Endometrial microvascular endothelial cells (primary cell): ENCODE data around the gene CMTM2. TPM values are rescaled to one million over a fixed set of nuclear protein-coding genes. Genes with fewer than 3 reads are reported as not detected.

Experiments
- in situ Hi-C: cut with HindIII; loops from 2 replicates; pipeline ENCODE4 v1.10.0; 2017; ENCODE audit warnings: low sequenced_read_pairs, low pct_unique_long_range_greater_than_20kb; ENCODE audit errors: inconsistent ontology term
- total RNA-seq: library from RNA; depleted of rRNA; stranded (reverse); fragments of >200 nt; gene quantifications from one replicate; pipeline ENCODE4 v1.2.3, GENCODE V29; 2015; ENCODE audit errors: inconsistent ontology term

Gene CMTM2
- not detected for total RNA-seq

GRCh38 chr16:66578651-66579531 is at the start of gene CMTM2:
Gene CMTM2 (plus strand): TSS chr16:66579463. CDS start chr16:66579608, 145 bp downstream.
- in situ Hi-C loops: loop anchor here (10.0 kb wide), 1 partner anchor 86 kb away; no protein-coding TSS in a partner anchor

GRCh38 chr16:66529475-66529874 is 49.8 kb upstream of the CMTM2 start:
- in situ Hi-C loops: no loop called here

- in situ Hi-C loops: no loop called here
Observed at GRCh38 chr16:66534376-66534799, 44.9 kb upstream of the CMTM2 start.

GRCh38 chr16:66536525-66536924 is 42.7 kb upstream of the CMTM2 start:
- in situ Hi-C loops: no loop called here

- in situ Hi-C loops: no loop called here
Observed at GRCh38 chr16:66537236-66537635, 42.0 kb upstream of the CMTM2 start.

- in situ Hi-C loops: no loop called here
Observed at GRCh38 chr16:66538910-66539309, 40.4 kb upstream of the CMTM2 start.

GRCh38 chr16:66539623-66540469 is 39.4 kb upstream of the CMTM2 start:
- in situ Hi-C loops: no loop called here

- in situ Hi-C loops: no loop called here
Observed at GRCh38 chr16:66541388-66542355, 37.6 kb upstream of the CMTM2 start.

- in situ Hi-C loops: no loop called here
Observed at GRCh38 chr16:66542396-66542795, 36.9 kb upstream of the CMTM2 start.

- in situ Hi-C loops: no loop called here
Observed at GRCh38 chr16:66543541-66543940, 35.7 kb upstream of the CMTM2 start.

GRCh38 chr16:66544016-66544757 is 35.1 kb upstream of the CMTM2 start:
- in situ Hi-C loops: no loop called here

- in situ Hi-C loops: no loop called here
Observed at GRCh38 chr16:66547101-66547989, 31.9 kb upstream of the CMTM2 start.

- in situ Hi-C loops: no loop called here
Observed at GRCh38 chr16:66548068-66548467, 31.2 kb upstream of the CMTM2 start.

GRCh38 chr16:66548868-66549267 is 30.4 kb upstream of the CMTM2 start:
- in situ Hi-C loops: no loop called here

- in situ Hi-C loops: no loop called here
Observed at GRCh38 chr16:66549284-66550131, 29.8 kb upstream of the CMTM2 start, which contains the start of gene TK2. Gene TK2 (minus strand): TSS chr16:66550122. CDS start chr16:66550061, 61 bp downstream.

- in situ Hi-C loops: no loop called here
Observed at GRCh38 chr16:66551348-66551759, 27.9 kb upstream of the CMTM2 start.
